Measurements from ENCODE around the gene NUP214. TPM values are rescaled to one million over a fixed set of nuclear protein-coding genes. Genes with fewer than 3 reads are reported as not detected.
"Not testable (repeated sequence)": the region's sequence is repeated elsewhere in the genome, so short reads cannot be mapped to it uniquely, and the experiment has no call there.

Gene NUP214
- total RNA-seq, 1 experiment from 2014 or later, result 41.9 TPM

DNA sequence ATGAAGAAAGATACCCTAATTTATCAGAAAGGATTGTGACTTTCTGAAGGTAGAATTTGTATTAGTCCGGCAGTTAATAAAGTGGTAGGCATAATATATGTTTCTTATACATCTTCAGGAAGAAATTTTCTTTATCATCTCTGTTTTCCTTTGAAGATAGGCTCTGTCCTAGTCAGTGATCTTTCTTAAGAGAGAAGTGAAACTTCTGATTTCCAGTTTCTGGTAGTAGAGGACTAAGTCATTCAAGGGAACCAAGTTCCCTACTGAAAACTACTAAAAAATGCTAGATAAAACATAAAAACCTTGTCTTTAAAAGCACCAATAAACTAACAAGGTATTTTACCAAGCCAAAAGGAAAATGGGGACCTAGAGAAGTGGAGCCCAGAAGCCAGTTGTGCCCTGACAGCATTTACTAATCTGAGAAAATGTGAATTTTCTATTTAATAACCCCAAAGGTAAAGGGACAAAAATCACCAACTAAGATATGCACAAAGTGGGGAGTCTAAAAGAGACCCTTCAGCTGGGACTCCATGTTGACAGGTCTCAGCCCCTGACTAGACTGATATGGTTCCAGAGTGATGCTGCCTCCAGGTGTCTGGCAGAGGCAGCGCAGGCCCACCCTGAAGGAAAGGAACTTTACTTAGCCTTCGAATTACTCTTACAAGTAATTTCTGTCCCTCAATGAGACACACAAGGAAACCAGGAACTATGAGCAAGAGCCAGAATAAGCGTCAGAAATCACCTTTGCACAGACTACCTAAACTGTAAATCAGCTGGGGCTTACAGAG is 78.2 kb downstream of the NUP214 start:
- Histone ChIP-seq H3K4me1 (ENCODE audit: low read length) (peaks cover 4% of the 10 kb centered on the region; the same call in 1 of the 2 replicates), H4K20me1 (ENCODE audit: insufficient read depth, low read depth, low read length) (no peaks in the 10 kb centered on the region), H3K4me2 (ENCODE audit: low read depth, low read length, poor library complexity, severe bottlenecking) (no peak overlapping the region), H3K4me3 (ENCODE audit: low read length) (no peak overlapping the region), H3K36me3 (ENCODE audit: insufficient read depth, low read length) (peaks cover 51% of the 10 kb centered on the region), H3K79me2 (ENCODE audit: low read length) (no peaks in the 10 kb centered on the region; the same call in 1 of the 2 replicates), H3K27me3 (ENCODE audit: low read length) (no peaks in the 10 kb centered on the region), H2AFZ (ENCODE audit: low read length) (no peak overlapping the region), H3K9ac (ENCODE audit: low read length) (no peak overlapping the region), H3K9me3 (ENCODE audit: low read length) (no peaks in the 10 kb centered on the region), H3K27ac (ENCODE audit: low read length) (no peak overlapping the region), H3K9me2 (replicated peaks; ENCODE audit: insufficient read depth, low read length) (no peaks in the 10 kb centered on the region)
- peak; percentile 56 for DNase-seq

DNA sequence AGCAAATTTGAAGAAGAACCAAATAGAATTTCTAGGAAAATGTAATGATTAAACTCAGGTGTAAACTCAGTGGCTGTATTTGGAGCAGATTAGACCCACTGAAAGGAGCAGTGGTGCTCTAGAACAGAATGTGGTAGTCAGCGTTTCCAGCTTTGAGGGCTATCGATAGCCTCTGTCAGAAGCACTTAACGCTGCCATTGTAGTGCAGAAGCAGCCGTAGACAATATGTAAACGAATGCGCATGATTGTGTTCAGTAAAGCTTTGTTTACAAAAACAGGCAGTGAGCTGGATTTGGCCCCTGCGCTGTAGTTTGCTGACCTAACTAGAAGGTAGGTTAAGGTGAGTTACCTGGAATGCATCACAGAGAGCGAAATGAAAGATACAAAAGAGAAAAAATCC is 78.9 kb downstream of the NUP214 start:
- H3K9me3 ChIP-seq (ENCODE audit: low read length), result no peaks in the 10 kb centered on the region
- H3K4me2 ChIP-seq (ENCODE audit: low read depth, low read length, poor library complexity, severe bottlenecking), result no peak overlapping the region
- H3K27me3 ChIP-seq (ENCODE audit: low read length), result no peaks in the 10 kb centered on the region
- no peaks in the 10 kb centered on the region; the same call in 1 of the 2 replicates for H3K79me2 ChIP-seq (ENCODE audit: low read length)
- H2AFZ ChIP-seq (ENCODE audit: low read length), result no peak overlapping the region
- no peak overlapping the region for H3K27ac ChIP-seq (ENCODE audit: low read length)
- H3K36me3 ChIP-seq (ENCODE audit: insufficient read depth, low read length), result peaks cover 51% of the 10 kb centered on the region
- H3K4me3 ChIP-seq (ENCODE audit: low read length), result no peak overlapping the region
- no peak overlapping the region for H3K9ac ChIP-seq (ENCODE audit: low read length)
- no peak for DNase-seq
- H3K4me1 ChIP-seq (ENCODE audit: low read length), result peaks cover 4% of the 10 kb centered on the region; the same call in 1 of the 2 replicates
- no peaks in the 10 kb centered on the region for H3K9me2 ChIP-seq (replicated peaks; ENCODE audit: insufficient read depth, low read length)
- H4K20me1 ChIP-seq (ENCODE audit: insufficient read depth, low read depth, low read length), result no peaks in the 10 kb centered on the region

DNA sequence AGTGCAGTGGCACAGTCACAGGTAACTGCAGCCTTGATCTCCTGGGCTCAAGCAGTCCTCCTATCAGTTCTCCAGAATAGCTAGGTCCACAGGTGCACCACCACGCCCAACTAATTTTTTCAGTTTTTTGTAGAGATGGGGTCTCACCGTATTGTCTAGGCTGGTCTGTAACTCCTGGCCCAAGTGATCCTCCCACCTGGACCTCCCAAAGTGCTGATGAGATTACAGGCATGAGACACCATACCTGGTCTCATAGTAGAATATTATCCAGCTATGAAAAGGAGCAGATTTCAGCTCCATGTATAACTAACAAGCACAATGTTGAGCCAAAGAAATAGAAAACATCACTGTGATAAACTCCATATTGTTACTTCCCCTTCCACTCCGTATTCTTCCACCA is 81.1 kb downstream of the NUP214 start:
- Histone ChIP-seq H3K4me3 (ENCODE audit: low read length) (no peak overlapping the region), H3K27ac (ENCODE audit: low read length) (no peak overlapping the region), H3K9me2 (replicated peaks; ENCODE audit: insufficient read depth, low read length) (no peaks in the 10 kb centered on the region), H3K27me3 (ENCODE audit: low read length) (no peaks in the 10 kb centered on the region), H3K9ac (ENCODE audit: low read length) (no peak overlapping the region), H3K4me1 (ENCODE audit: low read length) (peaks cover 4% of the 10 kb centered on the region; the same call in 1 of the 2 replicates), H4K20me1 (ENCODE audit: insufficient read depth, low read depth, low read length) (no peaks in the 10 kb centered on the region), H3K9me3 (ENCODE audit: low read length) (no peaks in the 10 kb centered on the region), H3K79me2 (ENCODE audit: low read length) (no peaks in the 10 kb centered on the region; the same call in 1 of the 2 replicates), H3K36me3 (ENCODE audit: insufficient read depth, low read length) (peaks cover 62% of the 10 kb centered on the region), H3K4me2 (ENCODE audit: low read depth, low read length, poor library complexity, severe bottlenecking) (no peak overlapping the region), H2AFZ (ENCODE audit: low read length) (no peak overlapping the region)
- no peak for DNase-seq

- not testable (repeated sequence) for DNase-seq; H3K79me2 ChIP-seq (ENCODE audit: low read length); H3K9ac ChIP-seq (ENCODE audit: low read length); H4K20me1 ChIP-seq (ENCODE audit: insufficient read depth, low read depth, low read length); H3K9me2 ChIP-seq (replicated peaks; ENCODE audit: insufficient read depth, low read length); H3K9me3 ChIP-seq (ENCODE audit: low read length); H3K4me2 ChIP-seq (ENCODE audit: low read depth, low read length, poor library complexity, severe bottlenecking); H3K4me1 ChIP-seq (ENCODE audit: low read length); H3K27ac ChIP-seq (ENCODE audit: low read length); H3K27me3 ChIP-seq (ENCODE audit: low read length); H3K4me3 ChIP-seq (ENCODE audit: low read length); H2AFZ ChIP-seq (ENCODE audit: low read length)
- H3K36me3 ChIP-seq (ENCODE audit: insufficient read depth, low read length), result peaks cover 28% of the 10 kb centered on the region
These were observed 86.5 kb downstream of the NUP214 start for GRCh38 chr9:131211920-131212319.

DNA sequence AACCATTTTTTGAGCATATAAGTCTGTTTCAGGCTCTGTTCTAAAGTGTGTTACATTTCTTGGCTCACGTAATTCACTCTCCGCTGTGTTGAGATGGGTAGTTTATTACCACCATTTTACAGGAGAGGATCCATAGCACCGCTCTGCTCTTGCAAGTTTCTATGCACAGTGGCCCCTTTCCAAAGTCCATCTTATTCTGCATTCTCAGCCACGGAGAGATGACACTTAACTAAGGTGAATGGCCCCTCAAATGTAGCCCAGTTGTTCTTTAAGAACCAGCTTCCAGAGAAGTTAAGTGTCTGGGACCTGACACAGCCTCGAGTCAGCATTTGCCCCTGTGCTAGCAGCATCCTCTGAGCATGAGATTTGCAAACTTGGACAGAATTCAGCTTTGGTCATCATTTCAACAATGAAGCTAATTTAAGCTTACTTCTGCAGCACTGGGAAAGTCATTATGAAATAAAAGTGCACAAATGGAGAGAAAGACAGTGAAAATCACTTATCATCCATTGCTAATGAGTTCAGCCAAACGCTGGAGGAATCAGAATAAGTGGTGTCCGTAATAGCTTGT is 89.0 kb downstream of the NUP214 start:
- H3K27me3 ChIP-seq (ENCODE audit: low read length), result no peaks in the 10 kb centered on the region
- no peaks in the 10 kb centered on the region for H3K9me2 ChIP-seq (replicated peaks; ENCODE audit: insufficient read depth, low read length)
- H3K9me3 ChIP-seq (ENCODE audit: low read length), result no peaks in the 10 kb centered on the region
- peaks cover 18% of the 10 kb centered on the region; the same call in 1 of the 2 replicates for H3K36me3 ChIP-seq (ENCODE audit: insufficient read depth, low read length)
- H3K4me1 ChIP-seq (ENCODE audit: low read length), result no peaks in the 10 kb centered on the region
- H3K79me2 ChIP-seq (ENCODE audit: low read length), result no peaks in the 10 kb centered on the region
- H3K4me2 ChIP-seq (ENCODE audit: low read depth, low read length, poor library complexity, severe bottlenecking), result no peak overlapping the region
- H4K20me1 ChIP-seq (ENCODE audit: insufficient read depth, low read depth, low read length), result no peaks in the 10 kb centered on the region
- H3K4me3 ChIP-seq (ENCODE audit: low read length), result no peak overlapping the region
- no peak overlapping the region for H3K9ac ChIP-seq (ENCODE audit: low read length)
- no peak for DNase-seq
- no peak overlapping the region for H2AFZ ChIP-seq (ENCODE audit: low read length)
- no peak overlapping the region for H3K27ac ChIP-seq (ENCODE audit: low read length)

DNA sequence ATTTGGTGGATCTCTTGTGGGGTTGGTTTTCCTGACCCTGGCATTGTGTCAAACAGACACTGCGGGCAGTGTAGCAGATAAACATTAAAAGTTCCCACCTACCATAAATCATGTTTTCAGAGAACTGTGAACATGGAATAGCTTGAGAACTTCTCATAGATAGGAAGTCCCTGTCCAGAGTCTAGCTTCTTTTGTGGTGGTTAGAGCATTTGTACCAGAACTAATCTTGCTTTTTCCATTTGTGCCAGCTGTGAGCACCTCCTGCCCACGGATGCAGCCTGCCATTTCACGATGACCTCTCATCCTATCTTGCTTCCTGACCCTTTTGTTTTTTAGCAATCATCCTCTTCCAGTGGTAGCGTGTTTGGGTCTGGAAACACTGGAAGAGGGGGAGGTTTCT is 89.5 kb downstream of the NUP214 start:
- H3K4me1 ChIP-seq (ENCODE audit: low read length), result no peaks in the 10 kb centered on the region
- H2AFZ ChIP-seq (ENCODE audit: low read length), result no peak overlapping the region
- H3K27ac ChIP-seq (ENCODE audit: low read length), result no peak overlapping the region
- no peak overlapping the region for H3K4me2 ChIP-seq (ENCODE audit: low read depth, low read length, poor library complexity, severe bottlenecking)
- H3K4me3 ChIP-seq (ENCODE audit: low read length), result no peak overlapping the region
- H3K36me3 ChIP-seq (ENCODE audit: insufficient read depth, low read length), result peaks cover 16% of the 10 kb centered on the region; the same call in 1 of the 2 replicates
- H3K9me2 ChIP-seq (replicated peaks; ENCODE audit: insufficient read depth, low read length), result no peaks in the 10 kb centered on the region
- H3K79me2 ChIP-seq (ENCODE audit: low read length), result no peaks in the 10 kb centered on the region
- no peak overlapping the region for H3K9ac ChIP-seq (ENCODE audit: low read length)
- no peaks in the 10 kb centered on the region for H3K9me3 ChIP-seq (ENCODE audit: low read length)
- no peak for DNase-seq
- H3K27me3 ChIP-seq (ENCODE audit: low read length), result no peaks in the 10 kb centered on the region
- no peaks in the 10 kb centered on the region for H4K20me1 ChIP-seq (ENCODE audit: insufficient read depth, low read depth, low read length)

GRCh38 chr9:131216806-131217205 is 91.4 kb downstream of the NUP214 start:
- H2AFZ ChIP-seq (ENCODE audit: low read length), result no peak overlapping the region
- H3K4me3 ChIP-seq (ENCODE audit: low read length), result no peak overlapping the region
- no peak for DNase-seq
- H3K9ac ChIP-seq (ENCODE audit: low read length), result no peak overlapping the region
- no peaks in the 10 kb centered on the region for H3K9me3 ChIP-seq (ENCODE audit: low read length)
- no peak overlapping the region for H3K4me2 ChIP-seq (ENCODE audit: low read depth, low read length, poor library complexity, severe bottlenecking)
- no peak overlapping the region for H3K27ac ChIP-seq (ENCODE audit: low read length)
- no peaks in the 10 kb centered on the region for H3K9me2 ChIP-seq (replicated peaks; ENCODE audit: insufficient read depth, low read length)
- no peaks in the 10 kb centered on the region for H3K79me2 ChIP-seq (ENCODE audit: low read length)
- no peaks in the 10 kb centered on the region for H3K4me1 ChIP-seq (ENCODE audit: low read length)
- 0 out of 2 replicates have a peak, but pooled peaks cover 3% of the 10 kb centered on the region for H3K36me3 ChIP-seq (ENCODE audit: insufficient read depth, low read length)
- no peaks in the 10 kb centered on the region for H4K20me1 ChIP-seq (ENCODE audit: insufficient read depth, low read depth, low read length)
- H3K27me3 ChIP-seq (ENCODE audit: low read length), result no peaks in the 10 kb centered on the region

- Histone ChIP-seq H3K27me3 (ENCODE audit: low read length) (no peaks in the 10 kb centered on the region), H3K4me2 (ENCODE audit: low read depth, low read length, poor library complexity, severe bottlenecking) (no peak overlapping the region), H3K79me2 (ENCODE audit: low read length) (no peaks in the 10 kb centered on the region), H3K27ac (ENCODE audit: low read length) (no peak overlapping the region), H3K9me2 (replicated peaks; ENCODE audit: insufficient read depth, low read length) (no peaks in the 10 kb centered on the region), H3K9me3 (ENCODE audit: low read length) (no peaks in the 10 kb centered on the region), H3K9ac (ENCODE audit: low read length) (no peak overlapping the region), H4K20me1 (ENCODE audit: insufficient read depth, low read depth, low read length) (no peaks in the 10 kb centered on the region), H3K36me3 (ENCODE audit: insufficient read depth, low read length) (0 out of 2 replicates have a peak, but pooled peaks cover 3% of the 10 kb centered on the region), H2AFZ (ENCODE audit: low read length) (no peak overlapping the region), H3K4me1 (ENCODE audit: low read length) (no peaks in the 10 kb centered on the region), H3K4me3 (ENCODE audit: low read length) (no peak overlapping the region)
- DNase-seq, result no peak
These were observed 92.1 kb downstream of the NUP214 start for GRCh38 chr9:131217331-131218031.

All from Karpas-422 (cell line).